ENCODE data around the gene ITGA2. TPM values are rescaled to one million over a fixed set of nuclear protein-coding genes. Genes with fewer than 3 reads are reported as not detected.

ITGA2 gene
- total RNA-seq = 27.3 and 52.1 TPM in 2 replicates

DNA sequence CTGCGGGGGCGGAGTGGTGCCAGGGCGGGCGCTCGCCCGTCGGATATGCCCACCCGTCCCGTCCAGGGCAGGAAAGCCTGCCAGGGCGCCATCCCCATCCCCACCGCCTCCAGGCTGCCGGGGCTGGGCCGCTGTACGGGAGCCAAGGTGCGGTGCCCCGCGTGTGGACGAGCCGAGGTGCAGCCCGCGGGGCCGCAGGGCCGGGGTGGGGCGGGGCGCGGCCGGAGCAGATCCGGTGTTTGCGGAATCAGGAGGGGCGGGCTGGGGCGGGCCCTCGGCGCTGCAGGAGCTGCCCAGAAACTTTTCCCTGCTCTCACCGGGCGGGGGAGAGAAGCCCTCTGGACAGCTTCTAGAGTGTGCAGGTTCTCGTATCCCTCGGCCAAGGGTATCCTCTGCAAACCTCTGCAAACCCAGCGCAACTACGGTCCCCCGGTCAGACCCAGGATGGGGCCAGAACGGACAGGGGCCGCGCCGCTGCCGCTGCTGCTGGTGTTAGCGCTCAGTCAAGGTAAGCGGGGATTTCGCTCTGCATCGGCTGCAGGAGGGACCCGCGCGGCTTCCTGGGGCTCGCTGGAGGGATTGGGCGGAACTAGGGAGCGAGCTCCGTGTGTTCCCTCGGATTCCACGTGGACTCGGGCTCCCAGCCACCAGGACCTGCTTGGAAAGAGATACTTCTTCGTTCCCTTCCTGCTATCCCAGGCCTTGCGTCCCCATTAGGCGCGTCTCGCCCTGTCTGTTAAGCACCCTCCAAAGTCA, at the start of gene ITGA2:
Gene ITGA2, plus strand, starts transcription at position 328 of the 756 bp plus-strand sequence. Its CDS starts 117 bp downstream, at position 445.

DNA sequence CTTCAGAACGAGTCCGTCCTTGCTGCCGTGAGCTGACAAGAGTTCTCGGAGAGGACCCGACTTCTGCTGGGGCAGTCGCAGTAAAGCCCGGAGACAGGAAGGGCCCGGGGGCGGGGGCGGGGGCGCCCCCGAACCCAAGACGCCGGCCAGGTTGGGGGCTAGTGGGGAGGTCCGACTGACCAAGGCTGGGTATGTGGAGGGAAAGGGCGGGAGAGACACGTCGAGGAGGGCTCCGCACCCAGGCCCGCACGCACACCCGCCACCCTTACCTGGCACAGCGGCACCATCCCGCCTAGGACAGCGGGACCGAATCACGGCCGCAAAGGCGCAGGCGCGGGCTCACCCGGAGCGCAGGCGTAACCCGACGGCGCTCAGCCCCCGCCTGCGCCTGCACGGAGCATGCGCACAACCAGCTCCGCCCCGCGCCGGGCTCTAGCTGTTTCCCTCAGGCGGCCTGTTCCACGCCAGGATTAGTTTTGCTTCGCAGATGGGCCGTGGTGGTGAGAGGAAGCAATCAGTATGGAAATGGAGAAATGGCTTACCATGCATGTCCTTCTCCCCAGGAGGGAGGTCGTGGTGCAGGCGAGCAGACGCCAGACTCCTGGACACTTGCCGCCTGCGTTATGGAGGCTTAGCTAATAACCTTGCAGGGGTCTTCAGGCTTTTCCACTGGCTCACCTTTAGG, 120.4 kb downstream of the ITGA2 start, which contains the start of gene MOCS2:
Gene MOCS2, minus strand, starts transcription at position 315 of the 685 bp plus-strand sequence. CDS start 2,583 bp downstream, outside the sequence.

Other genes with a start within 250 kb of the ITGA2 start
- gene ITGA1, start 201.4 kb upstream of the ITGA2 start, total RNA-seq = 7.7 and 10.1 TPM in 2 replicates
- 18.0 and 18.3 TPM in 2 replicates for gene PELO, start 201.4 kb upstream of the ITGA2 start, total RNA-seq
- gene MOCS2, start 120.4 kb downstream of the ITGA2 start, total RNA-seq = 57.0 and 58.6 TPM in 2 replicates